Measurements from ENCODE around the gene MSI2. TPM values are rescaled to one million over a fixed set of nuclear protein-coding genes. Genes with fewer than 3 reads are reported as not detected.

Gene MSI2
- total and polyA plus RNA-seq, 8 donors = 35.0 to 49.5 (median 47.5) TPM

DNA sequence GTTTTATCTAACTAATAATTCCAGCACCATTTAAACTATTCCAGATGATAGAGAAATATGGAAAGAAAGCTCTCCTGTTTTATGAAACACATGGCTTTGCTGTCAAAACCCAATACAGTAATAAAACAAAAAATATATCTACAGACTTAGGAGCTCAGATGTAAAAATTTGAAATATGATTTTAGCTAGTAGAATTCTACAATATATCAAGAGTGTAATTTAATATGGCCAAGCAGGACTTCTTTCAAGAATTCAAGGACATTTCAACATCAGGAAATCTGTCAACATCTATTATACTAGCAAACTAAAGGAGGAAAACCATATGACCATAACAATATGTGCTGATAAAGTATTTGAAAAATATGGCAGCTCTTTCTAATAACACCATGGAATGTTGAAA lies 431.3 kb downstream of the MSI2 start:
- intact Hi-C loops (cut with DNase I) = no loop called here
- Histone ChIP-seq H3K9me3 (no peaks in the 10 kb centered on the region), H3K4me3 (no peak overlapping the region), H3K27me3 (no peaks in the 10 kb centered on the region), H3K27ac (no peak overlapping the region), H3K36me3 (no peaks in the 10 kb centered on the region), H3K4me1 (no peaks in the 10 kb centered on the region)
- no peak for DNase-seq
- ATAC-seq = no peak
- TF ChIP-seq, protein P1, sequence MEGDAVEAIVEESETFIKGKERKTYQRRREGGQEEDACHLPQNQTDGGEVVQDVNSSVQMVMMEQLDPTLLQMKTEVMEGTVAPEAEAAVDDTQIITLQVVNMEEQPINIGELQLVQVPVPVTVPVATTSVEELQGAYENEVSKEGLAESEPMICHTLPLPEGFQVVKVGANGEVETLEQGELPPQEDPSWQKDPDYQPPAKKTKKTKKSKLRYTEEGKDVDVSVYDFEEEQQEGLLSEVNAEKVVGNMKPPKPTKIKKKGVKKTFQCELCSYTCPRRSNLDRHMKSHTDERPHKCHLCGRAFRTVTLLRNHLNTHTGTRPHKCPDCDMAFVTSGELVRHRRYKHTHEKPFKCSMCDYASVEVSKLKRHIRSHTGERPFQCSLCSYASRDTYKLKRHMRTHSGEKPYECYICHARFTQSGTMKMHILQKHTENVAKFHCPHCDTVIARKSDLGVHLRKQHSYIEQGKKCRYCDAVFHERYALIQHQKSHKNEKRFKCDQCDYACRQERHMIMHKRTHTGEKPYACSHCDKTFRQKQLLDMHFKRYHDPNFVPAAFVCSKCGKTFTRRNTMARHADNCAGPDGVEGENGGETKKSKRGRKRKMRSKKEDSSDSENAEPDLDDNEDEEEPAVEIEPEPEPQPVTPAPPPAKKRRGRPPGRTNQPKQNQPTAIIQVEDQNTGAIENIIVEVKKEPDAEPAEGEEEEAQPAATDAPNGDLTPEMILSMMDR (IDR thresholded peaks at IDR 0.05) = no peak

DNA sequence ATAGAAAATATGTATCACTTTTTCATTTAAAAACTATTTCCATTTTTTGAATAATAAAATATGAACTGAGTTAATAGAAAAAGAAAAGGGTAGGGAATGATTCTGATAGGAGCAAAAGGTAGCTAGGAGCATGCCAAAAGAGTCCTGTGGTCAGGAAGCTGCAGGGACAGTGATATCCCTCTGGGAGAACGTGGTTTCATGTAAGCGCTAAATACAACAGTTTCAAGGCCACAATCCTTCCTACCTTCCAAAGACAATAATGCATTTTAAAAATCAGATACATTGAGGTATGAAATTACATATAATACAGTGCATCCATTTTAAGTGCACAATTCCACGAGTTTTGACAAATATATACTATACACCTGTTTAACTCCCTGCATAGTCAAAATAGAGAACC lies 432.9 kb downstream of the MSI2 start:
- no peak overlapping the region for H3K27ac ChIP-seq
- TF ChIP-seq, protein P1 (IDR thresholded peaks at IDR 0.05) = no peak
- H3K27me3 ChIP-seq = no peaks in the 10 kb centered on the region
- no peaks in the 10 kb centered on the region for H3K36me3 ChIP-seq
- no peaks in the 10 kb centered on the region for H3K4me1 ChIP-seq
- ATAC-seq = no peak
- no peak overlapping the region for H3K4me3 ChIP-seq
- no peaks in the 10 kb centered on the region for H3K9me3 ChIP-seq
- intact Hi-C loops (cut with DNase I) = no loop called here
- DNase-seq = no peak

DNA sequence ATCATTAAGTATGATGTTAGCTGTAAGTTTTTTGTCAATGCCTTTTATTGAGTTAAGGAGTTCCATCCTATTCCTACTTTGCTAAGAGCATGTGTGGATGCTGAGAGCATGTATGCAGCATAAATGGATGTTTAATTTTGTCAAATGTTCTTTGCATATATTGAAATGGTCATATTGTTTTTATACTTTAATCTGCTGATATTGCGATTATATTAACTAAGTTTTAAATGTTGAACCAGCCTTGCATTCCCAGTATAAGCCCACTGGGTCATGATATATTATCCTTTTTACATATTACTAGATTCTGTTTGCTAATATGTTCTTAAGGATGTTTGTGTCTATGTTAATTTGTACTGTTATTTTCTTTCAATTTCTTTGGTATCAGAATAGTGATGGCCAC lies 435.6 kb downstream of the MSI2 start:
- no peaks in the 10 kb centered on the region for H3K4me1 ChIP-seq
- no peak for ATAC-seq
- H3K27ac ChIP-seq = no peak overlapping the region
- H3K27me3 ChIP-seq = no peaks in the 10 kb centered on the region
- H3K4me3 ChIP-seq = no peak overlapping the region
- H3K36me3 ChIP-seq = no peaks in the 10 kb centered on the region
- H3K9me3 ChIP-seq = no peaks in the 10 kb centered on the region
- intact Hi-C loops (cut with DNase I) = no loop called here
- no peak for DNase-seq
- TF ChIP-seq, protein P1 (IDR thresholded peaks at IDR 0.05) = no peak

DNA sequence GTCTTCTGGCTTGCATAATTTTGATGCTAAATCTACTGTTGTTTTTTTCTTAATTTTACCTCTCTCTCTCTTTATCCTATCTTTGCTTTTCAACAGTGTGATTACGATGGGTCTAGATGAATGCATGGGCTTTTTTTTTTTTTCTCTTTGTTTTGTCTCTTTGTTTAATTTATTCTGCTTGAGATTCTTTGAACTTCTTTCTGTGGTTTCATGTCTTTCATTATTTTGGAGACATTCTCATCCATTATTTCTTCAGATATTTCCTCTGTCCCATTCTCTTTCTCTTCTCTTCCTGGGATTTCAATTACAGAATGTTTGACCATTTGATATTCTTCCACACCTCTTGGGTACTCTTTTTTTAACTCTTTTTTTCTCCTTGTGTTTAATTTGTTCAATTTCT lies 436.4 kb downstream of the MSI2 start:
- intact Hi-C loops (cut with DNase I) = no loop called here
- DNase-seq (no peak), ATAC-seq (no peak)
- Histone ChIP-seq H3K36me3 (no peaks in the 10 kb centered on the region), H3K9me3 (no peaks in the 10 kb centered on the region), H3K27ac (no peak overlapping the region), H3K27me3 (no peaks in the 10 kb centered on the region), H3K4me3 (no peak overlapping the region), H3K4me1 (no peaks in the 10 kb centered on the region)
- TF ChIP-seq, protein P1 (IDR thresholded peaks at IDR 0.05) = no peak

DNA sequence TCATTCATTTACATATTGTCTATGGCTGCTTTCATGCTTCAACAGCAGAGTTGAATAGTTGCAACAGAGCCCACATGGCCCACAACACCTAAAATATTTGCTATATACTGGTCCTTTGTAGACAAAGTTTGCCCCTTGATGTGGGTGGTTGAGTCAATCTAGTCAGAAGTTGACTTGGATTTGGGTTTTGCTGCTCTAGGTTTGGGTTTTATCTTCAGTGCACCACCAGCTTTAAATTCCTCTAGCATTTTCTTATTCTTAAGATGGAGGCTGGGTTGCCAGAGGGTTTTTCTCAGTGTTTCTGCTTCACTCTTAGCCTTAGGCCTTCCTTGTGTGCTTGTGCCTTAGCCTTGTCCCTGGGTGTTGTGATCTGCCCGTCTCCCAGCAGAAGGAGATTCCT lies 437.7 kb downstream of the MSI2 start:
- Histone ChIP-seq H3K36me3 (no peaks in the 10 kb centered on the region), H3K4me3 (no peak overlapping the region), H3K27me3 (no peaks in the 10 kb centered on the region), H3K9me3 (no peaks in the 10 kb centered on the region), H3K27ac (no peak overlapping the region), H3K4me1 (peaks cover 0 to 3% of the 10 kb centered on the region in 2 donors)
- intact Hi-C loops (cut with DNase I) = no loop called here
- ATAC-seq (no peak), DNase-seq (no peak)
- TF ChIP-seq, protein P1 (IDR thresholded peaks at IDR 0.05) = no peak

Data from left lung (tissue), 10 donors.